ENCODE measurements around the gene TM6SF1. TPM values are rescaled to one million over a fixed set of nuclear protein-coding genes. Genes with fewer than 3 reads are reported as not detected.

TM6SF1 gene
- total and polyA plus RNA-seq, 2 donors (not counting 1 experiment from before 2014, with no cell fraction given) = 3.6 to 3.9 TPM

DNA sequence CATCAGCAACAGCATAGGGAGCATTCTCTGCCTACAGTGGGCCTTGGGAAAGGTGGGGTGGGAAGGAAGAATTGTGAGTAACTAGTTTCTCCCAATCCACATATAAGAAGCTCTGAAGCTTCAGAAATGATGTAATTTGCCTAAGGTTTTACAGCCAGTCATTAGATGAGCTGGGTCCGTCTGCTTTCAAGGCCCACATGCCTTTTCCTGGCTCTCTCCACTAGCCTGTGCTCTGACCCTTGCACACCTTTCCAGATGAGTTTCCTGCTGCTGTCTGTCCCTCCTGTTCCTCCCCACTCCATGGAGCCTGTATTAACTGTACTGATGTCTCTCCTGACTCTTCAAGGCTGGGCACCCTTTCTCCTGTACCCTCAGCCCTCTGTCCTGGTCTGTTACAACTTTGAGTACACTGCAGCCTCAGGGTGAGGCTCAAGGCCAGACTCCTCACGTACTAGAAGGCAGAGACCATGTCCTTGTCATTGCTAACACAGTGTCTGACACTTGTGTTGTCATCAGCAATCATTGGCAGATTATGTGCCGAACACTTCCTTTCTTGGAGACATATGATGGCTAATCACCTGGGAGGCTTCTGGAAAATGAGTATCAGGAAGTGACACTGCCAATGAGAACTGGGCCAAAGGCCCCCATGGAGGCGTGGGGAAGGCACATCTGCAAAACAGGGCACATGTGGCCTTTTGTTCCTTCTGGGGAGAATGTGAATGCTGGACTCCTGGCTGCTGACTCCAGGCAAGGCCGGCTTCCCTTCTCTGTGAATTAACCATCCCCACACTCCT lies 6.6 kb downstream of the TM6SF1 start:
- Histone ChIP-seq H3K9me3 (ENCODE audit: control insufficient read depth, insufficient read depth, low read depth, low read length) (no peaks in the 10 kb centered on the region), H3K36me3 (ENCODE audit: control insufficient read depth, insufficient read depth, low read length) (no peaks in the 10 kb centered on the region), H3K9ac (ENCODE audit: insufficient read depth, low read length) (no peak overlapping the region), H3K4me2 (ENCODE audit: extremely low read depth, insufficient read depth, low read length) (no peak overlapping the region), H3K4me3 (replicated peaks in 1 of 4; ENCODE audit: control extremely low read depth in 1 of 4, insufficient read depth in 1 of 4, low read depth in 3 of 4, low read length in 4 of 4) (no peak overlapping the region), H3K27me3 (ENCODE audit: control insufficient read depth, insufficient read depth, low read length) (no peaks in the 10 kb centered on the region), H3K79me2 (ENCODE audit: control insufficient read depth, insufficient read depth, low read length) (no peaks in the 10 kb centered on the region), H4K20me1 (ENCODE audit: control insufficient read depth, extremely low read depth, insufficient read depth, low read length) (no peaks in the 10 kb centered on the region), H2AFZ (ENCODE audit: low read length) (no peak overlapping the region), H3K27ac (ENCODE audit: insufficient read depth, low read length) (no peak overlapping the region), H3K4me1 (ENCODE audit: control insufficient read depth, extremely low read depth, insufficient read depth, low read length) (peaks cover 16% of the 10 kb centered on the region)
- no peak for DNase-seq (ENCODE audit: low read depth in 2 of 2)
- TF ChIP-seq, protein P1, sequence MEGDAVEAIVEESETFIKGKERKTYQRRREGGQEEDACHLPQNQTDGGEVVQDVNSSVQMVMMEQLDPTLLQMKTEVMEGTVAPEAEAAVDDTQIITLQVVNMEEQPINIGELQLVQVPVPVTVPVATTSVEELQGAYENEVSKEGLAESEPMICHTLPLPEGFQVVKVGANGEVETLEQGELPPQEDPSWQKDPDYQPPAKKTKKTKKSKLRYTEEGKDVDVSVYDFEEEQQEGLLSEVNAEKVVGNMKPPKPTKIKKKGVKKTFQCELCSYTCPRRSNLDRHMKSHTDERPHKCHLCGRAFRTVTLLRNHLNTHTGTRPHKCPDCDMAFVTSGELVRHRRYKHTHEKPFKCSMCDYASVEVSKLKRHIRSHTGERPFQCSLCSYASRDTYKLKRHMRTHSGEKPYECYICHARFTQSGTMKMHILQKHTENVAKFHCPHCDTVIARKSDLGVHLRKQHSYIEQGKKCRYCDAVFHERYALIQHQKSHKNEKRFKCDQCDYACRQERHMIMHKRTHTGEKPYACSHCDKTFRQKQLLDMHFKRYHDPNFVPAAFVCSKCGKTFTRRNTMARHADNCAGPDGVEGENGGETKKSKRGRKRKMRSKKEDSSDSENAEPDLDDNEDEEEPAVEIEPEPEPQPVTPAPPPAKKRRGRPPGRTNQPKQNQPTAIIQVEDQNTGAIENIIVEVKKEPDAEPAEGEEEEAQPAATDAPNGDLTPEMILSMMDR (conservative IDR thresholded peaks at IDR 0.05 in 1 of 2, IDR thresholded peaks at IDR 0.05 in 1 of 2; ENCODE audit: low read depth in 1 of 2, low read length in 2 of 2) = no peak
- TF ChIP-seq EZH2 (IDR thresholded peaks at IDR 0.05; ENCODE audit: low read length, missing control alignments) = no peak

DNA sequence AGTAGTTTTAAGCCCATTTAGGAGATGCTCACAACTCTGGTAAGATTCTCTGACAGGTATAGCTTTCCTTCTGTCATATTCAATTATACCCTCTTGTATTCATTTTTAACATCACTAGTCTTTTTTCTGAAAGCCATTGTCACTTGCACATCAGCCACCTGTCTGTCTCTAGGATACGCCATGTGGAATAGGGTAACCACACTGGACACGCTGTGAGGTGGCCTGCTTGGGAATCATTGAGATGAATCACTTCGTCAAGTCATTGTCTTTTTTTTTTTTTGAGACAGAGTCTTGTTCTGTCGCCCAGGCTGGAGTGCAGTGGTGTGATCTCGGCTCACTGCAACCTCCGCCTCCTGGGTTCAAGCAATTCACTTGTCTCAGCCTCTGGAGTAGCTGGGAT lies 7.4 kb downstream of the TM6SF1 start:
- Histone ChIP-seq H3K36me3 (ENCODE audit: control insufficient read depth, insufficient read depth, low read length) (no peaks in the 10 kb centered on the region), H3K9me3 (ENCODE audit: control insufficient read depth, insufficient read depth, low read depth, low read length) (no peaks in the 10 kb centered on the region), H3K9ac (ENCODE audit: insufficient read depth, low read length) (no peak overlapping the region), H2AFZ (ENCODE audit: low read length) (no peak overlapping the region), H3K4me1 (ENCODE audit: control insufficient read depth, extremely low read depth, insufficient read depth, low read length) (peaks cover 16% of the 10 kb centered on the region), H3K4me2 (ENCODE audit: extremely low read depth, insufficient read depth, low read length) (no peak overlapping the region), H3K27me3 (ENCODE audit: control insufficient read depth, insufficient read depth, low read length) (no peaks in the 10 kb centered on the region), H3K27ac (ENCODE audit: insufficient read depth, low read length) (no peak overlapping the region), H4K20me1 (ENCODE audit: control insufficient read depth, extremely low read depth, insufficient read depth, low read length) (no peaks in the 10 kb centered on the region), H3K79me2 (ENCODE audit: control insufficient read depth, insufficient read depth, low read length) (no peaks in the 10 kb centered on the region), H3K4me3 (replicated peaks in 1 of 4; ENCODE audit: control extremely low read depth in 1 of 4, insufficient read depth in 1 of 4, low read depth in 3 of 4, low read length in 4 of 4) (no peak overlapping the region)
- no peak for DNase-seq (ENCODE audit: low read depth in 2 of 2)
- TF ChIP-seq, protein P1 (conservative IDR thresholded peaks at IDR 0.05 in 1 of 2, IDR thresholded peaks at IDR 0.05 in 1 of 2; ENCODE audit: low read depth in 1 of 2, low read length in 2 of 2) = no peak
- TF ChIP-seq EZH2 (IDR thresholded peaks at IDR 0.05; ENCODE audit: low read length, missing control alignments) = no peak

DNA sequence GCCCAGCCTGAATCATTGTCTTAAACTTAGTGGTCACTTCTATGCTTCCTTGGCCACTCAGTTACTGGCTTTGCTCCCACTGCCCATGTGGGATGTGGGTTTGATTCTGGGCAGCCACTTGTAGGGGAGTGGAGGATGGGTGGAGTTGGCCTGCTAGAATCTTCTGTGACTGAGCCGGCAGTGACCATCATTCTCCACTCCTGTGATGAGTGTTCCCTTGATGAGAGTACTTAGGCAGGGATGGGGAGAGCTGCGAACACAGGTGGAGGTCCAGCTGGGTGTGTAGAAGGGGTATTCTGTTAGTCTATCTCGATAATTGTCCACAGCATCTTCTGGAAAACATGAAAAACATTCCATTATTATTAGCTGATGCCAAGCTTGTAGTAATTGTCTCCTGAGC lies 8.0 kb downstream of the TM6SF1 start:
- TF ChIP-seq, protein P1 (conservative IDR thresholded peaks at IDR 0.05 in 1 of 2, IDR thresholded peaks at IDR 0.05 in 1 of 2; ENCODE audit: low read depth in 1 of 2, low read length in 2 of 2) = no peak
- no peak for TF ChIP-seq EZH2 (IDR thresholded peaks at IDR 0.05; ENCODE audit: low read length, missing control alignments)
- Histone ChIP-seq H4K20me1 (ENCODE audit: control insufficient read depth, extremely low read depth, insufficient read depth, low read length) (no peaks in the 10 kb centered on the region), H3K4me1 (ENCODE audit: control insufficient read depth, extremely low read depth, insufficient read depth, low read length) (peaks cover 16% of the 10 kb centered on the region), H3K4me3 (replicated peaks in 1 of 4; ENCODE audit: control extremely low read depth in 1 of 4, insufficient read depth in 1 of 4, low read depth in 3 of 4, low read length in 4 of 4) (no peak overlapping the region), H3K27me3 (ENCODE audit: control insufficient read depth, insufficient read depth, low read length) (no peaks in the 10 kb centered on the region), H3K9me3 (ENCODE audit: control insufficient read depth, insufficient read depth, low read depth, low read length) (no peaks in the 10 kb centered on the region), H3K4me2 (ENCODE audit: extremely low read depth, insufficient read depth, low read length) (no peak overlapping the region), H3K27ac (ENCODE audit: insufficient read depth, low read length) (no peak overlapping the region), H3K79me2 (ENCODE audit: control insufficient read depth, insufficient read depth, low read length) (no peaks in the 10 kb centered on the region), H3K9ac (ENCODE audit: insufficient read depth, low read length) (no peak overlapping the region), H2AFZ (ENCODE audit: low read length) (no peak overlapping the region), H3K36me3 (ENCODE audit: control insufficient read depth, insufficient read depth, low read length) (no peaks in the 10 kb centered on the region)
- DNase-seq (ENCODE audit: low read depth in 2 of 2) = no peak

All from fibroblast of lung (primary cell).